Effector memory CD8-positive, alpha-beta T cell (primary cell): ENCODE data around the gene QRSL1.
"Not testable (repeated sequence)": the region's sequence is repeated elsewhere in the genome, so short reads cannot be mapped to it uniquely, and the experiment has no call there.

Source experiments
- ATAC-seq: fragments of 150-1000 bp; cut with Tn5 transposase; replicated peaks from 2 replicates; pipeline ENCODE4 v1.10.0; 2021; ENCODE audit warnings: mild to moderate bottlenecking, moderate library complexity
- DNase-seq, 3 experiments: peaks; one replicate each; pipeline ENCODE4 v3.0.0; 2021
- H3K27ac Mint-ChIP-seq, 2 donors: one replicate each; pipeline ENCODE4 v1.8.0; 2022; ENCODE audit warnings: mild to moderate bottlenecking in 2 of 2, mixed read lengths in 2 of 2, moderate library complexity in 2 of 2
- H3K27me3 Mint-ChIP-seq, 2 donors: one replicate each; pipeline ENCODE4 v1.8.0; 2022; ENCODE audit warnings: mixed read lengths in 2 of 2
- H3K36me3 Mint-ChIP-seq: one replicate; pipeline ENCODE4 v1.8.0; 2022; ENCODE audit warnings: mild to moderate bottlenecking, moderate library complexity, mixed read lengths; ENCODE audit not compliant: insufficient read depth
- H3K4me1 Mint-ChIP-seq, 2 donors: one replicate each; pipeline ENCODE4 v1.8.0; 2022; ENCODE audit warnings: low read depth in 2 of 2, mixed read lengths in 2 of 2
- H3K4me3 Mint-ChIP-seq, 2 donors: one replicate each; pipeline ENCODE4 v1.8.0; 2022; ENCODE audit warnings: mild to moderate bottlenecking in 2 of 2, mixed read lengths in 2 of 2, moderate library complexity in 2 of 2
- H3K9me3 Mint-ChIP-seq, 2 donors: one replicate each; pipeline ENCODE4 v1.8.0; 2022; ENCODE audit warnings: mixed read lengths in 2 of 2

Gene QRSL1

DNA sequence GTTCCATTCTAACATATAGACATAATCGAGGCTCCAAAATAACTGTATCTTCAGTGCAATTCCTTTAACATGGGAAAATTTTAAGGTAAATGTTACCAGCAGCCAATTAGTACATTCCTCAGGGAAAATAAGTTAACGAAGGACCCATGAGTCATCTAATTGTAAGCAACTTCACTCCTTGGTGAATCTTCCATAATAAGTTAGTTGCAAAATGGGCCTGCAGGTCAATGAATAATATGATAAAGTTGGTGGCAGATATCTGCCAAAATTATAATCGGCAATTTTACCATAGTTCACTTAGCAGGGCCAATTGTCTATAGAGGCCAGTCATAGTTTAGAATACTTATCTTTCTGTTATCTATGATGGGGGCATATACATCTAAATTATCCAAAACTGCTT, 42.3 kb downstream of the QRSL1 start:
- Mint-ChIP-seq H3K9me3 (no peaks in the 10 kb centered on the region), H3K4me3 (no peak overlapping the region), H3K27ac (no peak overlapping the region), H3K27me3 (no peaks in the 10 kb centered on the region), H3K36me3 (no peaks in the 10 kb centered on the region), H3K4me1 (no peaks in the 10 kb centered on the region)
- ATAC-seq (no peak), DNase-seq (no peak)

GRCh38 chr6:106674541-106675229, 45.3 kb downstream of the QRSL1 start:
- DNase-seq (no peak), ATAC-seq (no peak)
- Mint-ChIP-seq H3K27ac (no peak overlapping the region), H3K4me1 (no peaks in the 10 kb centered on the region), H3K4me3 (no peak overlapping the region), H3K9me3 (no peaks in the 10 kb centered on the region), H3K27me3 (no peaks in the 10 kb centered on the region), H3K36me3 (no peaks in the 10 kb centered on the region)

DNA sequence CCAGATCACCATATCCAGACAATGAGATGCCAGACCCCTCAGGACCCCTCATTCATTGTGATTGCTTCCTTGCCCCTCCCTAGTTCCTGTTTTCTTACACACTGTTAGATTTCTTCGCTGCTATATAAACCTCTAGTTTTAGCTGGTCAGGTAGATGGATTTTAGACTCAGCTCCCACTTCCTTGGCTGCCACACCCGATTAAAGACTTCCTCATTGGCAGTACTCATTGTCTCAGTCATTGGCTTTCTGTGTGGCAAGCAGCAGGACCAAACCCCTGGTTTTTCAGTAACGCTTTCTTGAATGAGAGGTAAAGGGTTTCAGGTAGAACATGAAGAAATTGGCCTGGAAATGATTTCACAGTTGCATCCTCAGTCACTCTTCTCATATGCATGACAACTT, 47.9 kb downstream of the QRSL1 start:
- H3K9me3 Mint-ChIP-seq, result no peaks in the 10 kb centered on the region
- H3K4me3 Mint-ChIP-seq, result no peak overlapping the region
- no peaks in the 10 kb centered on the region for H3K4me1 Mint-ChIP-seq
- DNase-seq (no peak), ATAC-seq (no peak)
- no peak overlapping the region for H3K27ac Mint-ChIP-seq
- no peaks in the 10 kb centered on the region for H3K36me3 Mint-ChIP-seq
- H3K27me3 Mint-ChIP-seq, result peaks cover 7 to 9% of the 10 kb centered on the region in 2 donors

DNA sequence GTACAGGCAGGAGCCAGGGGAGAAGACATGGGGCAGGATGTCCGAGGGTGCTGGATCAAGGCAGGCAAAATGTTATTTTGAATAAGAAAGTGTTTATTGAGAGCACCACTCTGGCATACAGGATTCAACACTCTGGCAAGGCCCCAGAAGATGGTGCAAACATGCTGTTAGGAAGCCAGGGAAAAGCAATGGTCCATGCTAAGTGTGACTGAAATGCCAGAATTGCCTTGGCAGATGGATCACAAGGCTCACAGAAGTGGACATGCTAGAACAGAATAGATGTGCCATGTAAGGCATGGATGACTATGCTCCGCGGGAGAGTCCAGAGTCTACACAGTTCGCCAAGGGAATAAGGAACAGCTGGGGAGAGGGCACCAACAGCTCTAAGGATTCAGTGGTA, 54.6 kb downstream of the QRSL1 start:
- ATAC-seq, result no peak
- Mint-ChIP-seq H3K27ac (no peak overlapping the region), H3K4me3 (no peak overlapping the region), H3K27me3 (peaks cover 14 to 18% of the 10 kb centered on the region in 2 donors), H3K36me3 (no peaks in the 10 kb centered on the region), H3K9me3 (no peaks in the 10 kb centered on the region), H3K4me1 (no peaks in the 10 kb centered on the region)
- DNase-seq, result no peak

DNA sequence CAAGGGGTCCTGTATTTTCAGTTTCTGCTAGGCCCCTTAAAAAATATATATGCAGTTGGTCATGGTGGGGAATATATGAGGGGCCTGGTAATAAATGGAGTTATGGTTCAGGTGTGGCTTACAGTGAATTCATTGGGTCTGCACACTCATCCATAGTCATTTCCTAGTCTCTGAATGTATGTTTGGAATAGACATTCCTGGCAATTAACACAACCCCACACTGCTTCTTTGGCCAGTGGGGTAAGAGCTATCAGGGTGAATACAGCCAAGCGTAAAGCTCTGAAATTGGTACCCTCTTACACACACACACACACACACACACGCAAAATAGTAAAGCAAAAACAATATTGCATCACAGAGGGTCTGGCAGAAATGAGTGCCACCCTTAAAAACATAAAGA, 56.5 kb downstream of the QRSL1 start:
- no peak for DNase-seq
- H3K4me3 Mint-ChIP-seq, result no peak overlapping the region
- H3K4me1 Mint-ChIP-seq, result no peaks in the 10 kb centered on the region
- H3K27me3 Mint-ChIP-seq, result peaks cover 11 to 15% of the 10 kb centered on the region in 2 donors
- ATAC-seq, result no peak
- H3K36me3 Mint-ChIP-seq, result no peaks in the 10 kb centered on the region
- no peaks in the 10 kb centered on the region for H3K9me3 Mint-ChIP-seq
- H3K27ac Mint-ChIP-seq, result no peak overlapping the region

- DNase-seq, result no peak
- H3K27ac Mint-ChIP-seq, result no peak overlapping the region
- peaks cover 14 to 16% of the 10 kb centered on the region in 2 donors for H3K27me3 Mint-ChIP-seq
- no peaks in the 10 kb centered on the region for H3K9me3 Mint-ChIP-seq
- no peak for ATAC-seq
- H3K4me1 Mint-ChIP-seq, result no peaks in the 10 kb centered on the region
- no peak overlapping the region for H3K4me3 Mint-ChIP-seq
- no peaks in the 10 kb centered on the region for H3K36me3 Mint-ChIP-seq
Observed at GRCh38 chr6:106688177-106688951, 59.0 kb downstream of the QRSL1 start.

- Mint-ChIP-seq H3K4me3 (no peak overlapping the region), H3K27me3 (peaks cover 24 to 38% of the 10 kb centered on the region in 2 donors), H3K27ac (no peak overlapping the region), H3K36me3 (no peaks in the 10 kb centered on the region), H3K4me1 (no peaks in the 10 kb centered on the region), H3K9me3 (no peaks in the 10 kb centered on the region)
- no peak for DNase-seq
- no peak for ATAC-seq
Observed at GRCh38 chr6:106692112-106692818, 62.9 kb downstream of the QRSL1 start.

DNA sequence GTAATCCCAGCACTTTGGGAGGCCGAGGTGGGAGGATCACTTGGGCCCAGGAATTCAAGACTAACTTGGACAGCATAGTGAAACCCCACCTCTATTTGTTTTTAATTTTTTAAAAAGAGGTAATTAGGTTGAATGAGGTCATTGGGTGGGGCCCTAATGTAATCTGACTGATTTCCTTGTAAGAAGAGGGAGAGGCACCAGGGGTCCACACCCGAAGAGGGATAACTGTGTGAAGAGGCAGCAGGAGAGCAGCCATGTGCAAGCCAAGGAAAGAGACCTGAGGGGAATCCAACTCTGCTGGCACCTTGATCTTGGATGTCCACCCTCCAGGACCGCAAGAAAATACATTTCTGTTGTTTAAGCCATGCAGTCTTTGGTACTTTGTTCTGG, 63.4 kb downstream of the QRSL1 start:
- DNase-seq, result no peak
- H3K27me3 Mint-ChIP-seq, result peaks cover 19 to 36% of the 10 kb centered on the region in 2 donors
- H3K4me1 Mint-ChIP-seq, result no peaks in the 10 kb centered on the region
- no peak overlapping the region for H3K4me3 Mint-ChIP-seq
- no peak overlapping the region for H3K27ac Mint-ChIP-seq
- no peak for ATAC-seq
- no peaks in the 10 kb centered on the region for H3K9me3 Mint-ChIP-seq
- H3K36me3 Mint-ChIP-seq, result no peaks in the 10 kb centered on the region

- DNase-seq (no peak), ATAC-seq (no peak)
- H3K36me3 Mint-ChIP-seq, result no peaks in the 10 kb centered on the region
- peaks cover 19 to 30% of the 10 kb centered on the region in 2 donors for H3K27me3 Mint-ChIP-seq
- H3K4me1 Mint-ChIP-seq, result no peaks in the 10 kb centered on the region
- no peak overlapping the region for H3K4me3 Mint-ChIP-seq
- no peaks in the 10 kb centered on the region for H3K9me3 Mint-ChIP-seq
- no peak overlapping the region for H3K27ac Mint-ChIP-seq
Observed at GRCh38 chr6:106693418-106693817, 64.0 kb downstream of the QRSL1 start.

GRCh38 chr6:106694343-106694742, 65.0 kb downstream of the QRSL1 start:
- ATAC-seq, result no peak
- no peaks in the 10 kb centered on the region for H3K4me1 Mint-ChIP-seq
- H3K4me3 Mint-ChIP-seq, result no peak overlapping the region

DNA sequence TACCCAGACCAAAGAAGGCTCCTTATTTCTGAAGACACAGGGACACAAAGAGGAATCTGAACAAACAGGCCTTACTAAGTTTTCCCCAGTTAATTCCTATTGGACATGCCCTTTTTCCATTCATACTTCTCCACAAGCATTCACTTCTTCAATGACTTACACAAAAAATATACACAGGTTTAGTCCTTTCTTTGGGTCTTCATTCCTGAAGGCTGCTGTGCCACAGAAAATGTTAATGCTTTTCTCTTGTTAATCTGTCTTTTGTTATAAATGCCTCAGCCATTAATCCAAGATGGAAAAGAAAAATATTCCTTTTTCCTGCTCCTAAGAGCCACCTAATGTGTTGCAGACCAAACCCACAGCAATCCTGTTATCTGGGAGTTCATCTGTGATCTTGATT, 71.2 kb downstream of the QRSL1 start:
- no peaks in the 10 kb centered on the region for H3K9me3 Mint-ChIP-seq
- H3K27me3 Mint-ChIP-seq, result peaks cover 52 to 61% of the 10 kb centered on the region in 2 donors
- H3K36me3 Mint-ChIP-seq, result no peaks in the 10 kb centered on the region
- H3K4me1 Mint-ChIP-seq, result no peaks in the 10 kb centered on the region
- no peak for DNase-seq
- no peak overlapping the region for H3K4me3 Mint-ChIP-seq
- no peak overlapping the region for H3K27ac Mint-ChIP-seq
- ATAC-seq, result no peak

More at GRCh38 chr6:106694343-106694742, 65.0 kb downstream of the QRSL1 start:
- H3K27ac Mint-ChIP-seq, result no peak overlapping the region
- H3K27me3 Mint-ChIP-seq, result peaks cover 19 to 29% of the 10 kb centered on the region in 2 donors
- no peaks in the 10 kb centered on the region for H3K9me3 Mint-ChIP-seq
- DNase-seq, result no peak
- no peaks in the 10 kb centered on the region for H3K36me3 Mint-ChIP-seq

DNA sequence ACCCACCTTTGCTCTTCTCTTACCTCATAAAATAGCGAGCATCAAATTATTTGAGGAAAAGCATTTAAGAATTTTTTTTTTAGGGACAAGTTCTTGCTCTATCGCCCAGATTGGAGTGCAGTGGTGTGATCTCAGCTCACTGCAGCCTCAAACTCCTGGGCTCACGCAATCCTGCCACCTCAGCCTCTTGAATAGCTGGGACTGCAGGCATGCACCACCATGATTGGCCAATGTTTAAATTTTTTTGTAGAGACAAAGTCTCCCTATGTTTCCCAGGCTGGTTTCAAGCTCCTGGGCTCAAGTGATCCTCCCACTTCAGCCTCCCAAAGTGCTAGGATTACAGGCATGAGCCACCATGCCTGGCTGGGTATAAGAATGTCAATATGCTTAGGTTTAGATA, 71.8 kb downstream of the QRSL1 start:
- H3K27me3 Mint-ChIP-seq, result peaks cover 47 to 62% of the 10 kb centered on the region in 2 donors
- H3K4me1 Mint-ChIP-seq, H3K4me3 Mint-ChIP-seq, H3K36me3 Mint-ChIP-seq, H3K9me3 Mint-ChIP-seq, ATAC-seq, DNase-seq, H3K27ac Mint-ChIP-seq: not testable (repeated sequence)

GRCh38 chr6:106702046-106702445, 72.7 kb downstream of the QRSL1 start:
- Mint-ChIP-seq H3K27me3 (peaks cover 49 to 54% of the 10 kb centered on the region in 2 donors), H3K27ac (no peak overlapping the region), H3K4me1 (no peaks in the 10 kb centered on the region), H3K4me3 (no peak overlapping the region), H3K9me3 (no peaks in the 10 kb centered on the region), H3K36me3 (no peaks in the 10 kb centered on the region)
- DNase-seq (no peak), ATAC-seq (no peak)
